ENCODE data around the gene OXER1.

- TF ChIP-seq CTCF (IDR thresholded peaks at IDR 0.05 in 2 of 3, conservative IDR thresholded peaks at IDR 0.05 in 1 of 3; ENCODE audit: insufficient read depth in 2 of 3, low read depth in 1 of 3, low read length in 3 of 3) (no peak), CREM (IDR thresholded peaks at IDR 0.05; ENCODE audit: low read depth) (no peak), MED1 (CRISPR knock-in tag; IDR thresholded peaks at IDR 0.05; ENCODE audit: borderline replicate concordance) (no peak), NONO (IDR thresholded peaks at IDR 0.05; ENCODE audit: low read depth in 2 of 2, low read length in 1 of 2) (no peak), PTBP1 (IDR thresholded peaks at IDR 0.05; ENCODE audit: low read depth, low read length) (no peak), PTRF (tag; IDR thresholded peaks at IDR 0.05) (no peak), NFE2L1 (tag; IDR thresholded peaks at IDR 0.05; ENCODE audit: borderline replicate concordance, low read depth) (no peak), SLC30A9 (CRISPR knock-in tag; IDR thresholded peaks at IDR 0.05) (no peak), ZNF79 (CRISPR knock-in tag; IDR thresholded peaks at IDR 0.05; ENCODE audit: low read depth) (no peak), POLR2A (conservative IDR thresholded peaks at IDR 0.05) (no peak), HSF4 (CRISPR knock-in tag; IDR thresholded peaks at IDR 0.05; ENCODE audit: borderline replicate concordance) (no peak)
Observed at GRCh38 chr2:42804338-42804737, 40.4 kb upstream of the OXER1 start.
